KBM-7 (cell line): ENCODE data around the gene CA9.

Experiments
- DNase-seq: peaks from one replicate; pipeline ENCODE4 v3.0.0-alpha.2; 2015
- in situ Hi-C: fragments of 300-500 bp; cut with MboI; formaldehyde crosslinking; loops from 2 replicates; pipeline ENCODE4 v1.14.3; 2020; ENCODE audit warnings: low sequenced_read_pairs, low pct_unique_long_range_greater_than_20kb, mixed read lengths

Gene CA9

DNA sequence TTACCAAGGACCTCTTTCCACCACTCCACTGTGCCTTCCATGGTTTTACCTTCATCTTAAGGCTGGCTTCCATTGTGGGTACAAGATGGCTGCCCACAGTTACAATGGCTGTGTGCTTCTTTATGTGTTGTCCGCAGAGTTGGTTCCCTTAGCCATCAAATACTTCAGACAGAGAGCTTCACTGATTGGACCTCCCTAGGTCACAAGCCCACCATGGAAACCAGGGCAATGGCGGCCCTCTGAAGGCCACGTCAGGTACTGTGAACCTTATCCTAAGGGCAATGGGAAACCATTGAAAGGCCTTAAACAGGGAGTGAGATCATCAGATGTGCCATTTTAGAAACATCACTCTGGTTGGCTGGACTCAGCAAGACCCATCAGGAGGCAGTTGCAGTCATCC lies 5.8 kb upstream of the CA9 start:
- no peak for DNase-seq
- in situ Hi-C loops, result loop anchor here (10.0 kb wide), 1 partner anchor 57 kb away; no protein-coding TSS in a partner anchor

DNA sequence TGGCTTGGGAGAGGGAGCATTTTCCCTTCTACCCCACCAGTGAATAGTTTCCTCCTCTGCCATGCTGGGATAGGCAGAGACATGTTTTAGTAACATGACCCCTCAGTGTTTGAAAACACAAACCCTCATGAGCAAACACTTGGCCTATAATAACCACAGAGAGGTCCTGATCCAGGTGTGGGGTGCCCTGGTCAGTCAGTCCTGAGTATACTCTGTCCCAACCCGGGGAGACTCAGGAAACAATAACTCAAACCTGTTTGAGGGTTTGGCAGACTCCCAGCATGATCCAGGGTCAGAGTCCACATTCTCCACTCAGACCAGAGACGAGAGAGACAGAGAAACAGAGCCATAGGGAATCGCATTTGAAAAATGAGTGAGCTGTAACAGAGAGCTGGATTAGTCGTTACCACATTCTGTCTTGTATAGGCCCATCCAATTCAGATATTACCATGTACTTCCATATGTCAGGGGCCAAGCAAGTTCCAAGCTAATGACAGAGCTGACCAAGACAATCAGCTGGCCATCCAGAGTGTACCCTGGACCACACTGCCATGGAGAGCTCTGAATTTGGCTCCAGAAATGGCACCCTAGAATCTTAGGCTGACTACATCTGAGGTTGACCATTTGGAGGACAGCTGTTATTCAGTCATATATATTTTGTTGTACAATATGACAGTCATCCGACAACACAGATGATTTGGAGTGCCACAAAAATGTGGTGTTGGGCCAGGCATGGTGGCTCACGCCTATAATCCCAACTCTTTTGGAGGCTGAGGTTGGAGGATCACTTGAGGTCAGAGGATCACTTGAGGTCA lies 4.2 kb upstream of the CA9 start:
- in situ Hi-C loops, result loop anchor here (10.0 kb wide), 1 partner anchor 55 kb away; no protein-coding TSS in a partner anchor
- no peak for DNase-seq

DNA sequence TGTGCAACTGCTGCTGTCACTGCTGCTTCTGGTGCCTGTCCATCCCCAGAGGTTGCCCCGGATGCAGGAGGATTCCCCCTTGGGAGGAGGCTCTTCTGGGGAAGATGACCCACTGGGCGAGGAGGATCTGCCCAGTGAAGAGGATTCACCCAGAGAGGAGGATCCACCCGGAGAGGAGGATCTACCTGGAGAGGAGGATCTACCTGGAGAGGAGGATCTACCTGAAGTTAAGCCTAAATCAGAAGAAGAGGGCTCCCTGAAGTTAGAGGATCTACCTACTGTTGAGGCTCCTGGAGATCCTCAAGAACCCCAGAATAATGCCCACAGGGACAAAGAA lies 265 bp downstream of the CA9 start:
- in situ Hi-C loops, result no loop called here
- DNase-seq, result no peak

DNA sequence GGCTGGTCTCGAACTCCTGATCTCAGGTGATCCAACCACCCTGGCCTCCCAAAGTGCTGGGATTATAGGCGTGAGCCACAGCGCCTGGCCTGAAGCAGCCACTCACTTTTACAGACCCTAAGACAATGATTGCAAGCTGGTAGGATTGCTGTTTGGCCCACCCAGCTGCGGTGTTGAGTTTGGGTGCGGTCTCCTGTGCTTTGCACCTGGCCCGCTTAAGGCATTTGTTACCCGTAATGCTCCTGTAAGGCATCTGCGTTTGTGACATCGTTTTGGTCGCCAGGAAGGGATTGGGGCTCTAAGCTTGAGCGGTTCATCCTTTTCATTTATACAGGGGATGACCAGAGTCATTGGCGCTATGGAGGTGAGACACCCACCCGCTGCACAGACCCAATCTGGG lies 1.5 kb downstream of the CA9 start:
- no peak for DNase-seq
- in situ Hi-C loops, result no loop called here

DNA sequence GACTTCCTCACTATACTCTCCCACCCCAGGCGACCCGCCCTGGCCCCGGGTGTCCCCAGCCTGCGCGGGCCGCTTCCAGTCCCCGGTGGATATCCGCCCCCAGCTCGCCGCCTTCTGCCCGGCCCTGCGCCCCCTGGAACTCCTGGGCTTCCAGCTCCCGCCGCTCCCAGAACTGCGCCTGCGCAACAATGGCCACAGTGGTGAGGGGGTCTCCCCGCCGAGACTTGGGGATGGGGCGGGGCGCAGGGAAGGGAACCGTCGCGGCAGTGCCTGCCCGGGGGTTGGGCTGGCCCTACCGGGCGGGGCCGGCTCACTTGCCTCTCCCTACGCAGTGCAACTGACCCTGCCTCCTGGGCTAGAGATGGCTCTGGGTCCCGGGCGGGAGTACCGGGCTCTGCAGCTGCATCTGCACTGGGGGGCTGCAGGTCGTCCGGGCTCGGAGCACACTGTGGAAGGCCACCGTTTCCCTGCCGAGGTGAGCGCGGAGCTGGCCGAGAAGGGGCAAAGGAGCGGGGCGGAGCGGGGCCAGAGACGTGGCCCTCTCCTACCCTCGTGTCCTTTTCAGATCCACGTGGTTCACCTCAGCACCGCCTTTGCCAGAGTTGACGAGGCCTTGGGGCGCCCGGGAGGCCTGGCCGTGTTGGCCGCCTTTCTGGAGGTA lies 2.1 kb downstream of the CA9 start:
- in situ Hi-C loops, result no loop called here

DNA sequence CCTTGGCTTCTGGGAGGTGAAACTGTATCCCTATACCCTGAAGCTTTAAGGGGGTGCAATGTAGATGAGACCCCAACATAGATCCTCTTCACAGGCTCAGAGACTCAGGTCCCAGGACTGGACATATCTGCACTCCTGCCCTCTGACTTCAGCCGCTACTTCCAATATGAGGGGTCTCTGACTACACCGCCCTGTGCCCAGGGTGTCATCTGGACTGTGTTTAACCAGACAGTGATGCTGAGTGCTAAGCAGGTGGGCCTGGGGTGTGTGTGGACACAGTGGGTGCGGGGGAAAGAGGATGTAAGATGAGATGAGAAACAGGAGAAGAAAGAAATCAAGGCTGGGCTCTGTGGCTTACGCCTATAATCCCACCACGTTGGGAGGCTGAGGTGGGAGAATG lies 5.4 kb downstream of the CA9 start:
- DNase-seq, result no peak
- in situ Hi-C loops, result no loop called here

More for the DNA sequence above, 2.1 kb downstream of the CA9 start:
- DNase-seq, result no peak

DNA sequence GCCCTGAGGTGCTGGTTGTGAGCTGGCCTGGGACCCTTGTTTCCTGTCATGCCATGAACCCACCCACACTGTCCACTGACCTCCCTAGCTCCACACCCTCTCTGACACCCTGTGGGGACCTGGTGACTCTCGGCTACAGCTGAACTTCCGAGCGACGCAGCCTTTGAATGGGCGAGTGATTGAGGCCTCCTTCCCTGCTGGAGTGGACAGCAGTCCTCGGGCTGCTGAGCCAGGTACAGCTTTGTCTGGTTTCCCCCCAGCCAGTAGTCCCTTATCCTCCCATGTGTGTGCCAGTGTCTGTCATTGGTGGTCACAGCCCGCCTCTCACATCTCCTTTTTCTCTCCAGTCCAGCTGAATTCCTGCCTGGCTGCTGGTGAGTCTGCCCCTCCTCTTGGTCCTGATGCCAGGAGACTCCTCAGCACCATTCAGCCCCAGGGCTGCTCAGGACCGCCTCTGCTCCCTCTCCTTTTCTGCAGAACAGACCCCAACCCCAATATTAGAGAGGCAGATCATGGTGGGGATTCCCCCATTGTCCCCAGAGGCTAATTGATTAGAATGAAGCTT lies 6.1 kb downstream of the CA9 start:
- in situ Hi-C loops, result no loop called here
- DNase-seq, result no peak

DNA sequence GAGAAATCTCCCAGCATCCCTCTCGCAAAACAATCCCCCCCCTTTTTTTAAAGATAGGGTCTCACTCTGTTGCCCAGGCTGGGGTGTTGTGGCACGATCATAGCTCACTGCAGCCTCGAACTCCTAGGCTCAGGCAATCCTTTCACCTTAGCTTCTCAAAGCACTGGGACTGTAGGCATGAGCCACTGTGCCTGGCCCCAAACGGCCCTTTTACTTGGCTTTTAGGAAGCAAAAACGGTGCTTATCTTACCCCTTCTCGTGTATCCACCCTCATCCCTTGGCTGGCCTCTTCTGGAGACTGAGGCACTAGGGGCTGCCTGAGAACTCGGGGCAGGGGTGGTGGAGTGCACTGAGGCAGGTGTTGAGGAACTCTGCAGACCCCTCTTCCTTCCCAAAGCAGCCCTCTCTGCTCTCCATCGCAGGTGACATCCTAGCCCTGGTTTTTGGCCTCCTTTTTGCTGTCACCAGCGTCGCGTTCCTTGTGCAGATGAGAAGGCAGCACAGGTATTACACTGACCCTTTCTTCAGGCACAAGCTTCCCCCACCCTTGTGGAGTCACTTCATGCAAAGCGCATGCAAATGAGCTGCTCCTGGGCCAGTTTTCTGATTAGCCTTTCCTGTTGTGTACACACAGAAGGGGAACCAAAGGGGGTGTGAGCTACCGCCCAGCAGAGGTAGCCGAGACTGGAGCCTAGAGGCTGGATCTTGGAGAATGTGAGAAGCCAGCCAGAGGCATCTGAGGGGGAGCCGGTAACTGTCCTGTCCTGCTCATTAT lies 6.8 kb downstream of the CA9 start:
- DNase-seq, result no peak
- in situ Hi-C loops, result no loop called here

DNA sequence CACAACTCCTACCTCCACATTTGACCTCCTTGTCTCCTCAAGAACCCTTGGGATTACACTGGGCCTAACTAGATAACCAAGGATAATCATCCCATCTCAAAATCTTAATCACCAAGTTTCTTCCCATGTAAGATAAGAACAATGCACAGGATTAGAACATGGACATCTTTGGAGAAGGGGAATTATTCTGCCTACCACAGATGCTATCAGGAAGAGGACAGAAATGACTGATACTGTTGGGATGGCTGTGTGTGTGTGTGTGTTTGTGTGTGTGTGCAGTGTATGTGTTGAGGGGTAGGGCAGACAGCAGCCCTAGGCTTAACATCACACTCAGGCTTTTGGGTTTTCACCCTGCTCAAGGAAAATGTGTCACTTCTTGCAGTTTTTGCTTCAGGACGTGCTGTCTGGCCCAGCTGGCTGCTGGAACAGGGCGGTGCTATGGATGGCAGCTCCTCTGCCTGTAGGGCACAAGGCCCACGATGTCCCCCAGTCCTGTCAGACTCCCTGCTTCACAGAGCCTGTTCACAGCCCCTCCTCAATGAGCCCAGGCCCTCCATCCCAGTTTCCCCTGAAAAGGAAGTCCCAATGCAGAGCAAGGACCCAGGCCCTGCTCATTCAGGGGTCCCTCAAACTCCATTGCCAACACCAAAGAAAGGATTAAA lies 7.7 kb downstream of the CA9 start:
- DNase-seq, result no peak
- in situ Hi-C loops, result no loop called here

DNA sequence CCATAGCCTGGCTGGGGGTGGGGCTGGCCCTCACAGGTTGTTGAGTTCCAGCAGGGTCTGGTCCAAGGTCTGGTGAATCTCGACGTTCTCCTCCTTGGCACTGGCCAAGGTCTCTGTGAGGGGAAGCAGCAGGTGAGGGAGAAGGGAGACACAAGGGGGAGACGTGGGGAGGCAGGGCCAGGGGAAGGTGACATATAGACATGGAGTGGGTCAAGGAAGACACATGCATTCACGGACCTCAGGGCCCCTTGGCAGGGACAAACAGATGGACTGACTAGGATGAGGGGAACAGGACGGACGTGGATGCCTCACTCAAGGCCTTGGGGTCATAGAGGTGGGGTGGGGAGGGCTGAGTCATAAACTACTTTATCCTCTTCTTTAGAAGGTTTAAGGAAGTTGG lies 8.3 kb downstream of the CA9 start:
- no peak for DNase-seq
- in situ Hi-C loops, result no loop called here

DNA sequence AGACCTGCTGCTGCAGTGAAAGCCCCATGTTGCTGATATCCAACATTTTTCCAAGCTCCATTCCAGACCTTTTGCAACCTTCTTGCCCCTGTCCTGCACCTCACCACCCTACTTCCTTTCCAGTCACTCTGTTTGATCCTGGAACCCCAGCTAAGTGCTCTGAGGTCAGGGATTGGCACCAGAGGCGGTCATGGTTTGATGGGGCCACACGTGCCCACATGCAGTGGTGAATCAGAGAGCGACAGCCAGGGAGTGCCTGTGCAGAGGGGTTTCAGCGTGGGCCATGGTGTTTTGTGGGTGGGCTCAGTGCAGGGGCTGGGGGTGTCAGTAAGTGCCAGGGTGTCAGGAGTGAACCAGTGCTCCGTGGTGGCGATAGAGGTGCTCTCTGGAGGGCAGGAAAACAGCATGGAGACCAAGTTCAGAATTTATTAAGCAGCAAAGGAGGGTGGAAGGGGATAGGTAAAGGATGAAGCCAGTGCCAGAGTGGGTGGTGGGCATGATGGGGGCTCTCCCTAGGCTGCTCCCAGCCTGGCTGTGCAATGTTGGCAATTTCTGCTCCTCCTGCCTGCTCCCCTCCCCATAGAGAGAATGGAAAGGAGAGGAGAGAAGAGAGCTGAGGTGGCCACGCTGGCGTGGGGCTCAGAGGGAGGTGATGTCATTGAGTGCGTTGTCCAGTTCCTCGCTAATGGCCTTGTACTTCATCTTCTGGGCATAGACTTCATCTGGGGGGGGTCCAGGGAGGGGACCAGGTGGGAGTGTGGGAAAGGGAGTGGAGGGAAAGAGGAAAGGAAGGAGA lies 9.0 kb downstream of the CA9 start:
- no peak for DNase-seq
- in situ Hi-C loops, result no loop called here

DNA sequence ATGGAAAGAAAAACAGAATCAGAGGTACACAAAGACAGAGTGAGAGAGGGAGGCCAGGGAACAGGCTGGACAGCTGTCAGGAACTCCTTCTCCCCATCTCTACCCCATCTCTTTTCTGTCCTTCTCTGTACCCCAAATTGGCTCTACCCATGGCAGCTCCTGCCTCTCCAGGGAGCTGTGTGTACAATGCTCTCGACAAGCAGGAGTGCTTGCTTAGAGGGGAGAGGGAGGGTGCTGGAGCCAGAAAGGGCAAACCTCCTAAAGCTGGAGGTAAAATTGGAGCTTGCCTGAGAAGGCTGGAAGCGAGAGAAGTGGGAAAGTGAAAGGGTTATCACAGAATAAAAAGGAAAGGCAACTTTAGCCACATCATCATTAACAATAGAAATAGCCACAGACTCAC lies 9.6 kb downstream of the CA9 start:
- no peak for DNase-seq
- in situ Hi-C loops, result no loop called here

DNA sequence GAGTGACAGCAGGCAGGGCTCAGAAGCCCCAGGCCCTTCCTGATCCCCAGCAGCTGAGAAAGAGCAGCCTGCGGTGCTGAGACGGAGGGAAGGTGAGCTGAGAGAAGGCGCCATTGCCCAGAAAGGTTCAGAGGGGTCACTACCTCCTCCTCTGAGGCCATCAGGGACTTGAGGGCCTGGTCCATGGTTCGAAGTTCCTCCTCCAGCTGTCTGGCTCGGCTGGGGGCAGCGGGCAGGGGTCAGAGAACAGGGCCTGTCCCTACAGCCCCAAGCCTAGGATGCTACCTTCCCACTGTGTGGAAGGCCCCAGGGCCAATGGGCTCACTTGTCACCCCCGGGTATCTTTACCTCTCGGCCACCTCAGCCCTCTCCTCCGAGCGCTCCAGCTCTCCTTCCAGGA lies 11.2 kb downstream of the CA9 start:
- DNase-seq, result no peak
- in situ Hi-C loops, result no loop called here

DNA sequence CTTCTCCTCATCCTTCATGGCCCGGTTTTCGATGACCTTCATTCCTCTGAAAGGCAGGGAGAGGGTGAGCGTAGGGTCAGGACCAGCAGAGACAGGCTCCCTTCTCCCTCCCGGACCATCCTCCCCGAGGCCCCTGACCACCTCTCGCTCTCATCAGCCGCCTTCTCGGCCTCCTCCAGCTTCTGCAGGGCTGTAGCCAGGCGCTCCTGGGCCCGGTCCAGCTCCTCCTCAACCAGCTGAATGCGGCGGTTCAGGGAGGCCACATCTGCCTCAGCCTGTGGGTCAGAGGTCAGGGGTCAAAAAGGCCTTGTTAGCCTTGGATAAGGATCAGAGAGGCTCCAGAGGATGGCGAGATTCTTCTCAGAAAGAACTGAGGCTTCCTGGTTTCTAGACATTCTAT lies 11.8 kb downstream of the CA9 start:
- no peak for DNase-seq
- in situ Hi-C loops, result no loop called here

DNA sequence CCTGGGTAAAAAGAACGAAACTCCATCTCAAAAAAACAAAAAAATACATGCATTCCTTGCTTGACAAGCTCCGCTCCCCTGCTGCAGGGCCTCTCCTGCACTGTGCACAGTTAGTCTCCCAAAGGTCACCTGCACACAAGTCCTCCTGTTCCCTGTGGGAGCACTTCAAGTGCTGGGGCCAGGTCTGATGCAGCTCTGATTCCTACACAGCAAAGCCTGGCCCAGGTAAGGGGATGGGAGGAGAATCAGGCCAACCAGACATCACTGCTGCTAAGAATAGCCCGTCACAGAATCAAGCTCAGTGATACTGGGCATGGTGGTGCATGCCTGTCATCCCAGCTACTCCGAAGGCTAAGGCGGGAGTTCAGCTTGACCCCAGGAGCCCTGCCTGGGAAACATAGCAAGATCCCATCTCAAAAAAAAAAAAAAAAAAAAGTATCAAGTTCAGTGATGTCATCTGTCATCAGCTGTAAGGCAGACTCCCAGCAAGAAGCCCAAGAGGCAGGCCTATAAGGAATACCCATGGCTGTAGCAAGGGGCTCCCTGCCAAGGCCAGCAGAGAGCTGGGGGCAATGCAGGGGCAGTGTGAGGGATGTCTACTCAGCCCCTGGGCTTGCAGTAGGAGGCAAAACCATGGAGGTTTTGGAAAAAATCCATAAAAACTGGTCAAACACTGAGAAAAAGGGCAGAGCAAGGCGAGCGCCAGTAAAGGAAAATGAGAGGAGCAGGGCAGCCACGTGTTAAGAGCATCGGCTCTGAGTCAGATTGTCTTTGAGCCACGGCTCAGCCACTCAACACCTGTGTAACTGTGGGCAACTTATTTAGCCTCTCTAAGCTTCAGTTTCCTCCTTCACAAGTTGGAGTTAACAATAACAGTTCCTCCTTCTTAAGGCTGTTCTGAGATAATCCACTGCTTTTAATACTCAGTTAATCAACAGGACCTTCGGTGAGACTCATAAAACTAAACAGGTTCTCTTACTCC lies 12.8 kb downstream of the CA9 start:
- in situ Hi-C loops, result no loop called here
- no peak for DNase-seq

DNA sequence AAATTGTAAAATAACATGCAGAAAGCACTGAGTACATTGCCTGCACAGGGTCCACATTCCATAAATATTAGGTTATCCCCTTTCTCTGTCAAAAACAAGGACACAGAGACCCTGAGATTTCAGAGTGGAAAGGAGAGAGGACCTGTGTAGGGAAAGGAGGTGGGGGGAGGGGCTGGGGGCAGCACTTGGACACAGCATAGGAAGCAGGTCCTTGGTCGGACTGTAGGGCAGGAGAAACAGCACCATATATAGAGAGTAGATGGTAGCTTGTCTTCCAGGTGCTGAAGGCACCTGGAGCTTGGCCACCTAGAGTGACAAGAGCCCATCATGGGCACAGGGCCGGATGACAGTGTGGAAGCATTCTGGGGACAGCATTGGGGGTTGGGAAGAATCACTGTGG lies 13.6 kb downstream of the CA9 start:
- no peak for DNase-seq
- in situ Hi-C loops, result no loop called here

DNA sequence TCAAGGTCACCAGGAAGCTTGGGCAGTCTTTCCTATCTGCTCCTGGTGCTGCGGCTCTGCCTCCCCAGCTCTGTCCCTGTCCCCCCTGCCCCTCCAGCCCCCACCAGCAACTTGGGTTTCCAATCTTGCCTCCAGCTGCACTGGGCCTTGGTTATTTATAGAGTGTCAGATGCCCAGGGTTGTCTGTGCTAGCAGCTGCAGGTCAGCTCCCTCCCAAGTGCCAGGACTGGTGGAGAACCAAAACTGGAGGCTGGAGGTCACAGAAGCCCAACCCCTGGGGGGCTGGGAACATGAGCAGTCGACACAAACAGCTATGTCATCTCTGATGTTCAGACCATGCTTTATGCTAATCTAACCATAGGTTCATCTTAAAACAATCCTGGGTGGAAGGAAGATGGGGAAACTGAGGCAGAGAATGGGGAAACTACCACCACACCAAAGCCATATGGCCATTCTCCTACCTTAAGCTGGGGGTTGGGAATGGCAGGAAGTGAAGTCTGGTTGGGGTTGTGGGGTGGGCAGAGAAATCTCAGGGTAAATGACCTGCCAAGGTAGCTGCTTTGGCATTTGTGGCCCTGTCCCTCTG lies 14.3 kb downstream of the CA9 start:
- in situ Hi-C loops, result no loop called here
- DNase-seq, result no peak
